D341Med (cell line): ENCODE data around the gene ATP2B1.
"Not testable (repeated sequence)": the region's sequence is repeated elsewhere in the genome, so short reads cannot be mapped to it uniquely, and the experiment has no call there.

Experiments
- DNase-seq: peaks from one replicate; pipeline ENCODE4 v3.0.0; 2012; ENCODE audit warnings: low spot score

The ATP2B1 gene

DNA sequence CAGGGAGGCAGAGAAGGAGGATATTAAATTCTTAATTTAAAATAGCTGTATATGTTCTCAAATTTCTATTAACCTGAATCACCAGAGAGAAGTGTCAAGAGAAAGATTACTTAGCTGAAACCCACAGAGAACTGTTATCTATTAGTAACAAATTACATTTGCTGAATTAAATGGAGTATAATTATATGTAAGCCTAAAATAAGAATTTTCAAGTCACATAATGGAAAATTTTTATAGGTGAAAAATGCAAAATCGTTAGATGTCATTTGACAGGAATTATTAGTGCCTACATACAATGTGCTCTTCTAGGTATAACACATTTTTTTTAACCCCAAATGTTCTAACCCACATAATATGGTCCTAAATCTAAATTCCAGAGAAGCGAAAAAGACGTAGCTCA is 4.1 kb upstream of the ATP2B1 start:
- DNase-seq, result no peak

DNA sequence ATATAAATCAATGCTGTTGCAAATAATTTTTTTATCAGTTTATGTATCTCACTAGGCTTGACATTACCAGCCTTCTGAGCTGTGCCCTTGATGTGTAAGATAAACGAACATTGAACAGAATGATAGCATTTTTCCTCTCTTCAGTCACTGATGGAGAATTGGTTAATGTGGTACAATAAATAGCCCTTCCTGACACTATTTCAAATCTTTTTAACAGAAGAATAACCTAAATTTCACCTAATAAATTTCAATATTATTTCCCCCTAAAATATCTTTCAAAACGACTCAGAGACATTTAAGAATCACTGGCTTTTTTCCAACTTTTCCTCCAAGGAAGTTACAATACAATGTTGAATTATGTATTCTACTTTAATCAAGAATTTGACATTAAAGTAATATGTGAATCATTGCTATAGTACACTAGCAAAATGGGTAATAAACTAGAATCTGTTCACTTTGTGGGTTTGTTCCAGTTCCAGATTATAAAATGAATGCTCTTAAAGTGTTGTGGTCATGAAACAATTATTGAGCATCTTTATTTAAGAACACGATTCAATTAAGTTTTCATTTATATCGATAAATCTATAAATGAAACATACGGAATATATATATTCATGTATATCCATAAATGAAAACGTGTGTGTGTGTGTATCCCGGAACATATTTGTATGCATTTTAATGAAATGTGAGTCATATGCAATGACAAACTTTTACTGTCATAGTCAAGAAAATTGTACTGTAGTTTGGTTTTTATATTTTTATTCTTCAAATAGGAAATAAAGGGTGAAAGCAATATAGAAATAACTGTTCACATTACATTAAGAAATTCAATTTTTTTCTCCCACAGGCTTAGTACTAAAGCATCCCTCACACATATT is 2.5 kb upstream of the ATP2B1 start:
- DNase-seq, result no peak

DNA sequence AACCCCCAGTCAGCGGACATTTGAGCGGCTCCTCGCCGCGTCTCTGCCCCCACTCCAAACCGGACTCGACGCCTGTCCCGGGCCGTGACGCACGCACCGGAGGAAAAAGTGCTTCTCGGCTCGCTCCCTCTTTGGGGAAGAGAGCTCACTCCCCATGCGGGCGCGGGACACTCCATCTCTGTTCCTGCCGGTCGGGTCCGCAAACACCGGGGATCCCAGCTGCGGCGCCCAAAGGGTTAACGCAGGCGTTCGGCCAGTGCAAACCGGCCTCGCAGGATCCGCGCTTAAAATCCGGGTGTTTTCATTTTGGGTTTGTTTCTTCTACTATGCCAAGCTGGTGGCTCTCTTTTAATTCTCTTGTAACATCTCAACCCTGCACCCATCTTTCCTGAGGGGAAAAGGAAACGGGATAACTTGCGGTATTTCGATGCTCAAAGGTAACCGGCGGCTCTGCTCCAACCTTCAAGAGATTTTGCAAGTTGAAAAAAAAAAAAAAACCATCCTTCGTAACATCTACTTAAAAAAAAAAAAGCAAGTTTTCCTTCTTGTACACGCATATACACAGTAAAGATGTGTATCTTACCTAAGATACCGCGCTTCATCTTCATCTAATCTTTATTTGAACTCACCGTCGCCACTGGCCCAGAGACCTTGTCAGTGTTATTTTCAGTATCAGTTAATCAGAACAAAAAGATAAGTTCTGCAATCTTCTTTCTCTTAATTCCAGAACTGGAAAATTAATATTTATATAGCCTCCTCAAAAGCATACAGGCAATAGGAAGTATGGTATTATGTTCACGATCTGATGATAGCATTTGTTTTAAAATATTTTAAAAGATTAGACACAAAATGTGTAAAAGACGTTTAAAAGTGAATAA is 1.6 kb upstream of the ATP2B1 start:
- no peak for DNase-seq

DNA sequence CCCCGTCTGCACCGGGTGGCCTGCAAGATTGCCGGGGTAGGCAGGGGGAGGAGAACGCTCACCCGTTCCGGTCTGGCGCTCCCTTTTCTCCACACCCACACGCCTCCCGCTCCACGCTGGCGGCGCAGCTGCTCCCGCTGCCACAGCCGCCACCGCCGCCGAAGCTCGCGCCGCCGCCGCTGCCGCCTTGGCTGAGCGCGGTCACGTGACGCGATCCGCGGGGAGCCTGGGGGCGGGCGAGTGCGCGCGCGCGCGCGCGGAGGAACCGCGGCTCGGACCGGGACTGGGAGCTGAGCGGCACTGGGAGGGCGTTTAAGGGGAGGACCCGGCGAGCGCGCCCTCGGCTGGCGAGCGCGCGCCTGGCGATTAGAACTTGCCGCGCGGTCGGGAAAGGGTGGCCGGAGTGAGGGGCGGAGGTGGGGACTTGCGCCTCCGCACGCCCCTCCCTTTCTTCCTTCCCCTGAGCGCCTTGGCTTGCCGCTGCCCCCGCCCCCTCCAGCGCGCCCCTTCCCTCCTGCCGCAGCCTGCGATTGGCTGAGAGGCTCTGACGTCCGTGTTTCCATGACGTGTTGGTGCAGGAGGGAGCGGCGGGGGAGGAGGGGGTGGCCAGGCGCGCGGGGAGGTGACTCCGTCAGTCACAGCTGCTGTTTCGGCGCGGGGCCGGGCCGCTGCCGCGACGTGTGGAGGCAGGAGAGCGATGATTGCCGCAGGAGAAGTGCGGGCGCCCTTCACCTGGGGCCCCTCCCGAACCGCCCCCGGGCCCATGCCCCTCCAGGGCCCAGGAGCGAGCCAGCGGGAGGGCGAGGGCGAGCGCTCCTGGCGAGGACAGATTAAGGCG is 738 bp upstream of the ATP2B1 start:
- peak; percentile 97 for DNase-seq

DNA sequence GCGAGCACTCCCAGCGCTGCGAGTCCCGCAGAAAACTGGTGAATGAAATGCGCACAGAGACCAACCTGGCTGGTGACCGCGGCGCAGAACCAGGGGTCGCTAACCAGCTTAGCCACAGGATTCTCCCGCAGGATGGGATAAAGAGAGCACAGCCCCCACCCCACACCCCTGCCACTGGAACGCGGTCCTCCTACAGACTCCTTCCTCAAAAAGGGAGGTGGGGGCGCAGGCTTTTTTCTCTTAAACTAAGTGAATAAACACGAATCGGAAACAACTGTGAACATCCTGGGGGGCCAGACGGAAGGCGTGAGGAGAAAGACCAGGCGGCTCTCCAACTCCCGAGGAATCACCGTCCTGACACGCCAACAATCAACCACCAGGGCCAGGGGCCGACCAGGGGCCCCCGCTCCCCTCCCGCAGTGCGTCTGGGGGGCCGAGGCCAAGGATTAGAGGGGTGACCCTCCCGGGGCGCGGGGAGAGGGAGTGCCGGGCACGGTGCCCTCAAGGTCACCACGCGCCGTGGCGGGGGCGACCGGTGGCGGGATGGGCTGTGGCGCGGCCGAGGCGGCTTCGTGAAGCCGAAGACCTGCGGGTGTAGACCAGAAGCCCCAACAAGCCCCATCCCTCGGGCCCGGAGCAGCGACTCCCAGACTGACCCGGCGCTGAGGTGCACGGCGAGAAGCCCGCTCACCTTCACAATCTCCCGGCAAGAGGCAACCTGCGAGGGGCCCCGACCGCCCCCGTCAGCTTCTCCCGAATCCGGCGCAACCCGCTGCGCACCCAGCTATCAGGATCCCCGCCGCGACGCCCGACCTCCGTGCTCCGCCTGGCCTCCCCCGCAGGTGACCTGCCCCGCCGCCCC is 704 bp downstream of the ATP2B1 start:
- DNase-seq, result peak; percentile 62

DNA sequence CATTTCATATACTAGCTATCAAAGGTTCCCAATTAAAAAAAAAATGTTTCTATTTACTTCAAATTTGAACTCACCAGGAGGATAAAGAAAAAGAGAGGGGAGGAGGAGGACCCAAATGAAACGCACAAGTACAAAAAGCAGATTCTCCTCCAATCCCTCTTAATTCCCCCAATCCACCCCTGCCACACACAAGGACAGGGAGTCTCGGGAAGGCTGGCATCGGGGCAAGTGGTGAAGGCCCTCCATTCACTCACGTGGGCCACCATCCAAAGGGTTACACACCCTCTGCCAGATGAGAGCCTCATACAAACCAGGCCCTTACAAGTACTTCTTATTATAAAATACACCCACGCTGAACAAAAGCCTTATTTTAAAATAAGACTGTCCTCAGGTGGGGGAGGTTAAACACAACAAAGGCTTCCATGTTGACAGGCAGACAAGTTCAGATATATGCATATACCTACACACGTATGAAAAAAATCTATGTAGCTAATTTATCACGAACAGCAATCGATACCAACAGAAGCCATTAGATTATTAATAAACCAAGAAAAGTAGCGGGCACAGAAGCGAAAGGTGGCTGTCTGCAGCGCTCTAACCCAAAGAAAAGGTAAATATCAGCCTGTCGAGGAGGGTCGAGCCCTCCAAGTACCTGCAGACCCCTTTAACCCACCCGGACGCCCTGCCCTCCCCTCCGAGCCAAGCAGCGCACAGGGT is 1.5 kb downstream of the ATP2B1 start:
- peak; percentile 64 for DNase-seq

DNA sequence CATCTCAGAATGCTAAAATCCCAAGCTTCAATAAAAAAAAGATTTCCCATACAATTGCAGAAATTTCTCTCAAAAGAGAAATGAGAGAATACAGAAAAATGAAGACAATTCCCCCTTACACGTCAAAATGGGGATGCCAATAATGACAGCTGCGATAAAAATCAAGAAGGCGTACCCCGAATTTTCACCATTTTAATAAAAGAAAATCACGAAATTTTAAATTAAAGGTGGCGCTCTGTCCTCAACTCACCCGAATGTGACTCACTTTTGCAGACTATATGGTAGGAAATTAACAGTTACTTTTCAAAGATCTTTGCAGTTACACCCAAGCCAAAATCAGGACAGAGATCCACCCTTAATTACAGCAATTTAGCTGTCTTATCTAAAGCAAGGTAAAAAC is 2.1 kb downstream of the ATP2B1 start:
- DNase-seq, result no peak

DNA sequence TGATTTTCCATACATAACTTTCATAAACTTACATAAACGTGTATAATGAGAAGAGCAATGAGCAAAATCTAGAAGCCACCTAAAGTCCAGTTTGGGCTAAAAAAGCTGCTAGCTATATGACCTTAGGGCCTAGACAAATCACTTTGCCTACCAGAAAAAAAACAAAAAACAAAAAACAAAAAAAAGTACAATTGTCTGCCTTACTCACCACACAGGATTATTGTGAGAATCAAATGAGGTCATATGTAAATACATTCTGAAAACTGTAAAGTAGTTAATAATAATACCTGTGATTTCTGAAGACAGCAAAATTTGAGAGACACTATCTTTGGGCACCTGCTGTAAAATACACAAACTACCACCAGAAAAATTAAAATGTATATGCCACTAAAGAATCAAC is 4.2 kb downstream of the ATP2B1 start:
- DNase-seq, result no peak

DNA sequence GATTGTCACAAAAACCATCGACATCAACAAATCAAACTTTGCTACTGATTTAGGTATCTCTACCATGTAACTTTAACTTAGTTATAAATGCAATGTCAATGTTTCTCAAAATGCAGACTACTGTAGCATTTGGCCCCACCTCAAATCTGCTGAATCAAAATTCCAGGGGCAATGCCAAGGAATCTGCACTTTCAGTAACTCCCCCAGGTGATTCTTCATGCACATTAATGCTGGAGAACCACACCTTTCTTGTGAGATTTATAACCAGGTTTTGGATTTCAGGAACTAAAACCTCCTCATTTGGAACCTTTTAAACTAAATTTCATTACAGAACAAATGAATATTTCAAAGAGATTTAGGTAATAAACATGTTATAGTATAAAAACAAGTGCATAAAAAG is 4.9 kb downstream of the ATP2B1 start:
- no peak for DNase-seq

DNA sequence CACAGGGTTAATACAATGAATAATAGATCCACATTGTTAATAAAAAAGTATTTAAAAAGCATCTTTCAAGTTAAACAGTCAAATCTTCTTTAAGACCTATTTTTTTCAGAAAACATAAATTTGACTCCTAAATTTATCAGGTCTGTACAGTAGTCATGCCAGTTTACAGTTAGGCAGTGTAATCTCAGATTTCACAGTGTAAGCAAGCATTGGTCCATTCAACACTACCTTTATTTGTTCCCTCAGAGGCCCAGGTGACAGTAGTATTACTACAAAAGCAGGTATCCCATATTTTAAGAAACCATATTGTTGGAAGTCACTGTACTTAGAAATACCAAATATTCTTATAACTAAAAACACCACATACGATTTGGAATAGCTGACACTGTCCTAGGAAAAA is 6.1 kb downstream of the ATP2B1 start:
- DNase-seq, result no peak

DNA sequence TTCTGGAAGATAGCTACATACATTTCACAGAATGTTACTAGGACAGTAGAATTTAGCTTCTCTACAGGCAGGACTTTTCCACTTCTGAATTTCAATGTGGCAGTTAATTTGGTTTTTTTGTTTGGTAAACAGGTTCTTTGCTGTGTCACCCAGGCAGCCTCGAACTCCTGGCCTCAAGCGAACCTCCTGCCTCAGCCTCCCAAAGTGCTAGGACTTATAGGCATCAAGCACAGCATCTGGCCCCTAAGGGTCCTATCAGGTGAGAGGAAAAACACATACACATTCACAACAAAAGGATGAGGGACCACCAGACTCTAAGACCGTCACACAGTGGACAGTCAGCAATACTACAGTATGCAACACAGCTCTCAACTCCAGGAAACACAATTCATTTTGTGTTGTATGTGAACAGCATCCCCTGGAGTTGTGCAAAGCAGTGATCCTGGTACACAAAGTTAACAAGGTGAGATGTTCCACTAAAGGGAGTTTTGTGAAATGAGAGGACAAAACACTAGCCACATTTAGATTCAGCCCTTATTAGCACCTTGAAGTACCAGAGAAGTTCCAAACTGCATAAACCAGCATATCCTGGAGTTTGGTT is 6.9 kb downstream of the ATP2B1 start:
- no peak for DNase-seq

DNA sequence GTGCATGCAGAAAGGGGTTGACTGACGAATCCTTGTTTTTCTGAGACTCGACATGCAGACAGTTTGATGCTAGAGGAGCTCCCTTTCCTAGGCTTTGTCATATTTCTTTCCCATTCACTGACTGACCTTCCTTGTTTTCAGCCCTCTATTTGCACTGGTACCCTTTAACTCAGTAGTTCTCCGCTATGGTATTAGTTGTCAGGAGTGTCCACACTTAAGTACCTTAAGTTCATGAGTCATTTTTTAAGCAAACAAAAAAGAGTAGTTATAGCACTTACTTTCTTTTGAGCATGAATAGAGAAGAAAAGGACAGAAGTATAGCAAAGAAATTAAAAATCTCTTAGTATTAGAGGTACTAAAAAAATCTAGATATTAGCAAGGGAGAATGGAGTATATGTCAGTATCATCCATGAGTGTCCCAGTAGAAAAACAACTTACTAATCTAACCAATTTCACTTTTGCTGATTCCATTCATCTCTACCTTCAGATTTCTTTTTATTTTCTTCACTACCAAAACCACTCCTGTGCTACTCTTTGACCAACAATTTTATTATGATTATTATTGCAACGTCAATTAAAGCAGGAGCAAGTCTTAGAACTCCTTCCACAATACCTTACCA is 8.3 kb downstream of the ATP2B1 start:
- DNase-seq, result no peak

DNA sequence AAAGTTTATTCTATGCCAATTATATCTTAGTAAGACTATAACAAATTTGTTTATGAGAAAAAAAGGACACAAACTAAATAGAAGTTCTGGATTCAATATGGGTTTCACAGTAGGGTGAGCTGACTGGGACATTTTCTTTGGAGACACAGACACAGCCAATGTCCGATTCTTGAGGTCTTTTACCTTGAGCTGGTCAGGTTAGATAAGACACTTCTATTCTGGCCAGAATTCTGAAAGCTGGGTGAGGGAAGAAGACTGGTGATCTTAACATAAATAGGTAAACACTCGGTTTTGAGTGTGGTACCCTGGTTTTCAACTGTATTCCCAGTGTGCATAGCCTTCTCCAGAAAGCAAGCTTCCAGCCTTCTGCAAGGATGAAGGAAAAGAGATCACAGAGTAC is 10.0 kb downstream of the ATP2B1 start:
- no peak for DNase-seq

DNA sequence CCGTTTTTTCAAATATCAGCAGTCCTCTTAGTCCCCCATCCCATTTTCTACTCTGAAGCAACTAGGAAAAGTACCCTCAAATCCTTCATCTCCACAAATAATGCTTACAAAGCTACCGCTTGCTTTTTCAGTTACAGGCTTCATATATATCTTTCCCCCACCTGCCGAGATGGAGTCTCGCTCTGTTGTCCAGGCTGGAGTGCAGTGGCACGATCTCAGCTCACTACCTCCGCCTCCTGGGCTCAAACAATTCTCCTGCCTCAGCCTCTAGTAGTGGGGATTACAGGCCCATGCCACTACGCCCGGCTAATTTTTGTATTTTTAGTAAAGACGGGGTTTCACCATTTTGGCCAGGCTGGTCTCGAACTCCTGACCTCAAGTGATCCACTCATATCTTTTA is 10.9 kb downstream of the ATP2B1 start:
- not testable (repeated sequence) for DNase-seq

DNA sequence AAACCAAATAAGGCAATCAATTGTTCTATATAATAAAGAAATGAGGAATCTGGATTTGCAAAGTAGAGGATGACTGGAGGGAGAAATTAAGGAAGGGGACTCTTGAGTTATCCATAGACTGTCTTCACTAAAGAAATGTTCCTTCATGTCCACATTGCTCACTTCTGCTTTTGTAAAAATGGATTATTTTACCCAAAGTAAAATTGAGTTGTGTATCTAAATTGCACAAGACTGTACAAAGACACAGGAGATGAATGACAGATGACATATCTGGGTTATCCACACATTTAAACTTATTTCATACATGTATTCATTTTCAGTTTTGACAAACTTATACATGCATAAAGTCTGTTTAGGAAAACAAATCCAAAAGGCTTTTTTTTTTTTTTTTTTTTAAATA is 11.3 kb downstream of the ATP2B1 start:
- DNase-seq, result no peak

DNA sequence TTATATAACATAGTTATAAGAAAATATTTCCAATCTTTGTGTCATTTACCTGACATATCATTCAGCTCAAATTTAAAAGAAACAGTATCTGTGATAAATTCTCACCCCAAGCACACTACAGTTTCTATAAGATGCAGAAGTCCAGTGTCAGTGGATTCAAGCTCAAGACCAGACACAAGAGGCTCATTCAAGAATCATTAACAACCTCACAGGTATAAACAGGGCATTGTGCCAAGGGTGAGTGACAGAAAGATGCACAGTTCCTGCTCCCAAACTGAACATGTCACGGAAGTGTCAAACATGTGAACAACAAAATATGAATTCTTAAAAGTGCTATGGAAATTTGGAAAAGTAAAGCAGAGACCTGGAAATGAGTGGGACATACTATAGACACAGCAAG is 12.8 kb downstream of the ATP2B1 start:
- DNase-seq, result no peak

DNA sequence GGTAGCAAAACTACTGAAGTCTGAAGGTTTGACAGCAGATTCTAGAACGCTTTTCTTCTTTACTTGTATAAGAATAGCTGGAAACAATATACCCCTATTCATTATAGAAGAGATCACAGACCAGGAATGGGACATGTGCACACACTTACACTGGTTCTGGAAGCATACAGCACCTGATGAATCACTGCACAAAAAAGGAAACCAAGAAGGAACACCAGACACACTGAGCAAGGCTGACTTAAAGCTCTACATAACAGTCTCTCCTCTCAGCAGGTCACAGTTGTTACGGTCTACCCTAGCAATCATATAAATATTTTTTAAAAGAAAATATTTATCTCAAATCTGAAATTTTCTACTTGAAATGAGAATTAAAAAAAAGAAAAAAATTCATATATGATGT is 13.5 kb downstream of the ATP2B1 start:
- no peak for DNase-seq

DNA sequence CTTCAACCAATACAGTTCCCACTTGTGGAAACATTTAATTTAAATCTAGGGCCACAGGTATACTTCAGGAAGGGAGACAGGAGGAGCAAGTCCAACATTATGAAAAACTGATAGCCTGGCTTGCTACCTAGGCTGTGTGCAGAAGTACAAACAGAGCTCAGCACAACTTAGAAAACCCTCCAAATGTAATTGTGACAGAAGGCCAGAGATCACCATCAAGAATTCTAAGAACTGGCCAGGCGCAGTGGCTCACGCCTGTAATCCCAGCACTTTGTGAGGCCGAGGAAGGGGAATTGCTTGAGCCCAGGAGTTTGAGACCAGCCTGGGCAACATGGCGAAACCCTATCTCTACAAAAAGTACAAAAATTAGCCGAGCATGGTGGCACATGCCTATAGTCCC is 14.1 kb downstream of the ATP2B1 start:
- no peak for DNase-seq

DNA sequence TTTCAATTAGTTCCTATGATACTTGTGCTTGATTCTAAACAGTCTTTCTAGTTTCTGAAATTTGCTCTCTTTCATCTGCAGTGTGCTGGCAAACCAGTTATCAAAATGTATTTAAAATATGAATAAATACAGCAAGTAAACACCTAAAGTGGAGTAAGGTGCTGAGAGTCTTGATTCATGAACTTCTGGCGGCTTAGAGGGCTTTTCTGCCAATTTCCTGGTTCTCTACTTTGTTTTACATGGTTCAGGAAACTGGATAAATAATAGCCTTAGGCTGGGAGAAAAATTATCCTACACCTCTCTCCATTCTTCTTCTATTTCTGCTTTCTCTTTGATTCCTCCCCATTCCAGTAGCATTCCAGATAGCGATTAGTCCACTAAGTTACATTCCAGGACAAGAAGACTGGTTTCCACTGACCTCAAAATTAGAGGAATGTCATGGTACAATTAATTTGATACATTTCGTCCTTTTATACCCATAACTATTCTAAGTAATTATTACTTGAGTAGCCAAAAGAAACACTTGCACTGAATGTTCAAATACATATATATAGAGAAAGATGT is 14.9 kb downstream of the ATP2B1 start:
- no peak for DNase-seq

DNA sequence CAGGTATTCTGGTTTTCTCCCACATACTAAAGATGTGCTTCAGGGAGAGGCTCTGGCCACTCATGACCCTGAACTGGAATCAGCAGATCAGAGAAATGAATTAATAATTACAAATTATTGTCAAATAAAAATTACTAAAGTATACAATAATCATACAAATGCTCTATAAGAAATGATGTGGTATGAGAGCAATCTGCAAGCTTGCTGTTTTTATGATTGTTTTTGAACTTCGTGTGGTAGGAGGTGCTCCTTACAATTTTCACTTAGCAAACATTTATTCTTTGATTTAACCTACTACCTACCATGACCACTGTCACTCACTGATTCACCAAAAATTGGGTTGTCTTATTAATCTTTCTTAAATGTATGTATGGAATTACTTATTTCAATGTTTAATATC is 16.2 kb downstream of the ATP2B1 start:
- no peak for DNase-seq
